ENCODE results near the gene FSTL4.

DNA sequence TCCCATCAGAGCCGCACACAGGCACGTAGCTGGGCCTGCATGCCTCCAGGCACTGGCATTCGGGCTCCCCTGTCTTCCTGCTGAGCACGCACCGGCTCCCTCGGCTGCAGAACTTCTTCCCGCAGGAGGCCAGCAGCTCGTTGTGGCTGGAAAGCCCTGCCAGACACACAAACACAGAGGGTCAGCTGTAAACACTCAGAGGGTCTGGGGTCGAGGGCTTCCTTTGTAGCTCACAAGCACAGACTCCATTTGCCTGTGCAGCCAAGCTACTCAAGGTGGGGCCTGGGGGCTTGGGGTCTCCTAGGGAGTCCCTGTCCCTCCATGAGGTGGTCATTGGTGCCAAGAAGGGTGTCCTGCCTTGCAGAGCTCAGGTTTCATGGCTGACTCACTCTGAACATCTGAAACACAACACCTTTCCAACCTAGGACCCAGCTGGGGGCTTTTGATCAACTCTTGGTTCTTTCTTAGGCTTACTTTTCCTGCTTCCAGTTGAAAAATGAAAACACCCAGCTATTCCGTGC, 211.4 kb downstream of the FSTL4 start:
- TF ChIP-seq, protein P1, sequence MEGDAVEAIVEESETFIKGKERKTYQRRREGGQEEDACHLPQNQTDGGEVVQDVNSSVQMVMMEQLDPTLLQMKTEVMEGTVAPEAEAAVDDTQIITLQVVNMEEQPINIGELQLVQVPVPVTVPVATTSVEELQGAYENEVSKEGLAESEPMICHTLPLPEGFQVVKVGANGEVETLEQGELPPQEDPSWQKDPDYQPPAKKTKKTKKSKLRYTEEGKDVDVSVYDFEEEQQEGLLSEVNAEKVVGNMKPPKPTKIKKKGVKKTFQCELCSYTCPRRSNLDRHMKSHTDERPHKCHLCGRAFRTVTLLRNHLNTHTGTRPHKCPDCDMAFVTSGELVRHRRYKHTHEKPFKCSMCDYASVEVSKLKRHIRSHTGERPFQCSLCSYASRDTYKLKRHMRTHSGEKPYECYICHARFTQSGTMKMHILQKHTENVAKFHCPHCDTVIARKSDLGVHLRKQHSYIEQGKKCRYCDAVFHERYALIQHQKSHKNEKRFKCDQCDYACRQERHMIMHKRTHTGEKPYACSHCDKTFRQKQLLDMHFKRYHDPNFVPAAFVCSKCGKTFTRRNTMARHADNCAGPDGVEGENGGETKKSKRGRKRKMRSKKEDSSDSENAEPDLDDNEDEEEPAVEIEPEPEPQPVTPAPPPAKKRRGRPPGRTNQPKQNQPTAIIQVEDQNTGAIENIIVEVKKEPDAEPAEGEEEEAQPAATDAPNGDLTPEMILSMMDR (IDR thresholded peaks at IDR 0.05): no peak
- TF ChIP-seq POLR2A (IDR thresholded peaks at IDR 0.05; ENCODE audit: low read depth): no peak
